HG03469 (cell line): ENCODE data around the gene FSIP1.

Source experiments
- ATAC-seq: cut with Tn5 transposase; IDR thresholded peaks from one replicate; pipeline ENCODE4 v1.9.1; 2021; ENCODE audit warnings: mild to moderate bottlenecking, moderate library complexity, moderate number of reproducible peaks; ENCODE audit not compliant: unreplicated experiment

FSIP1 gene

GRCh38 chr15:39586387-39587095 lies 196.1 kb downstream of the FSIP1 start:
- no peak for ATAC-seq

GRCh38 chr15:39585871-39586301 lies 196.8 kb downstream of the FSIP1 start:
- ATAC-seq, result no peak

DNA sequence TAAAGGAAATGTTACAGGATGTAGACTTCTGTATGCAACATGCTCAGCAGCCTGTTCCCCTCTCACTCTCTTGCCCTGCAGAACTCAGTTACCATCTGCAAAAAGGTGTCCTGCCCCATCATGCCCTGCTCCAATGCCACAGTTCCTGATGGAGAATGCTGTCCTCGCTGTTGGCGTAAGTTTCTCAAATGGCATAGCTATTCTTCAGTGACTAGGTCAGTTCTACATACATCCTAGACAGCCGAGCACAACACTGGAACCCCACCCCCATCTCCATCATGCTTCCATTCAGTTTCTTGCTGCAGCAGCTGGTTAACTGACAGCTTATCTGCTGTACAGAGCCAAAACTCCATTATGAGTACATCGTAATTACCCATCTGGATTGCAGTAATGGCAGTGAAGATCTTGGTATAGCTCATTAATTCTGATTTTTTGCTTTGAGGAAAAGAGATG lies 197.2 kb downstream of the FSIP1 start:
- ATAC-seq, result no peak

GRCh38 chr15:39584662-39585388 lies 197.8 kb downstream of the FSIP1 start:
- no peak for ATAC-seq

GRCh38 chr15:39584266-39584659 lies 198.4 kb downstream of the FSIP1 start:
- ATAC-seq, result no peak

- ATAC-seq, result no peak
Measured at GRCh38 chr15:39583596-39584265, 198.9 kb downstream of the FSIP1 start.

GRCh38 chr15:39582977-39583595 lies 199.6 kb downstream of the FSIP1 start:
- ATAC-seq, result no peak

DNA sequence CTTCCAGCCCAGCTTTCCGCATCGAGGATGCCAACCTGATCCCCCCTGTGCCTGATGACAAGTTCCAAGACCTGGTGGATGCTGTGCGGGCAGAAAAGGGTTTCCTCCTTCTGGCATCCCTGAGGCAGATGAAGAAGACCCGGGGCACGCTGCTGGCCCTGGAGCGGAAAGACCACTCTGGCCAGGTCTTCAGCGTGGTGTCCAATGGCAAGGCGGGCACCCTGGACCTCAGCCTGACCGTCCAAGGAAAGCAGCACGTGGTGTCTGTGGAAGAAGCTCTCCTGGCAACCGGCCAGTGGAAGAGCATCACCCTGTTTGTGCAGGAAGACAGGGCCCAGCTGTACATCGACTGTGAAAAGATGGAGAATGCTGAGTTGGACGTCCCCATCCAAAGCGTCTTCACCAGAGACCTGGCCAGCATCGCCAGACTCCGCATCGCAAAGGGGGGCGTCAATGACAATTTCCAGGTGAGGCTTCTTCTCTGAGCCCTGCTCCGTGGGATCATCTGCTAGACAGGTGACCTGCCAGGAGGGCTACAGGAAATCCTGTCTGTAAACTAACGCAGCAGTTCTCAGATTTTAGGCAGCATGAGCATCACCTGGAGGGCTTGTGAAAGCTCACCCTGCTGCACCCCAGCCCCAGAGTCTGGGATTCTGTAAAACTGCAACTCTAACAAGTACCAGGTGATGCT lies 200.2 kb downstream of the FSIP1 start:
- ATAC-seq, result no peak

DNA sequence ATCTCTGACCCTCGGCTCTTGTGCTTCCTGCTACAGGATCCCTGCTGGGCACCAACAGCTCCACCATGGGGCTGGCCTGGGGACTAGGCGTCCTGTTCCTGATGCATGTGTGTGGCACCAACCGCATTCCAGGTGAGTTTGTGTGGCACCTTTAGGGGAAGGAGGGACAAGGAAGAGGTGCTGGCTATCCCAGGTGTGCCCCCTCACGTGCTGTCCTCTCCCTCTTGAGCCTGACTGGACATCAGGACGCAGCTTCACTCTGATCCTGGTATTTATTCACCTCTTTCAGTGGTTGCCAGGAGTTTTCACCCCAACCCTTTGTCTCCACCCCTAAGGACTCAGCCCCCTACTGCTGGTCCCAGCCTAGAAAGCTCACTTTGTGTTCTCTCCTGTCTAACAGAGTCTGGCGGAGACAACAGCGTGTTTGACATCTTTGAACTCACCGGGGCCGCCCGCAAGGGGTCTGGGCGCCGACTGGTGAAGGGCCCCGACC lies 200.8 kb downstream of the FSIP1 start:
- ATAC-seq, result no peak

GRCh38 chr15:39581242-39581792 lies 201.3 kb downstream of the FSIP1 start:
- no peak for ATAC-seq

- ATAC-seq, result no peak
Measured at GRCh38 chr15:39580485-39581241, 202.0 kb downstream of the FSIP1 start, which contains the start of gene THBS1. THBS1 (plus strand) TSS chr15:39581079; CDS start chr15:39581858, 779 bp downstream.

- ATAC-seq, result peak; percentile 71
Measured at GRCh38 chr15:39580117-39580484, 202.5 kb downstream of the FSIP1 start.

DNA sequence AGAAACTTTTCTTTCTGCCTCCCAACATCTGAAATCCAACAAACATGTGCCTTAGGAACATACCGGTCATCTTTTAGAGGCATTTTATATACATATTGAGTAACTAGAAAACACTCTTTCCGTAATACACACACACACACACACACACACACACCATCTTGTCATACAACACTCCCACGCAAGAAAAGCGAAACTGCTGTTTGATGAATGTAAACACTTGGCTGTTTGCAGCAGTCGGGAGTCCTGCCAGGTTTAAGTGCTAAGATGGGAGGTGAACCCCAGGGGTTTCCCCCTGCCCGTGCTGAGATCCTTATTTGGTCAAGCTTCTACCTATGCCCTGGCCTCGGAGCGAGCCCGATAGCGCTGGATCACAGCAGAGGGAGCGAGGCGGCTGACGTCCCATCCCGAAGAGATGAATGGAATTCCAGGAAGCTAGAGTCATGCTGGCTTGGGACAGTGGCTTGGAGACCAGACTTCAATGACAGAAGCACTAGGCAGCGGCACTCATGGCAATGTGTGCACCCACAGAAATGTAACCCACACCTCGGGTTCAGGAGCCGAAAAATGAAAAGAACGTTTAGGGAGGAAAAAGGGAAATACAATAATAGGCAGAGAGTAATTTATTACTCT lies 203.0 kb downstream of the FSIP1 start:
- ATAC-seq, result no peak

DNA sequence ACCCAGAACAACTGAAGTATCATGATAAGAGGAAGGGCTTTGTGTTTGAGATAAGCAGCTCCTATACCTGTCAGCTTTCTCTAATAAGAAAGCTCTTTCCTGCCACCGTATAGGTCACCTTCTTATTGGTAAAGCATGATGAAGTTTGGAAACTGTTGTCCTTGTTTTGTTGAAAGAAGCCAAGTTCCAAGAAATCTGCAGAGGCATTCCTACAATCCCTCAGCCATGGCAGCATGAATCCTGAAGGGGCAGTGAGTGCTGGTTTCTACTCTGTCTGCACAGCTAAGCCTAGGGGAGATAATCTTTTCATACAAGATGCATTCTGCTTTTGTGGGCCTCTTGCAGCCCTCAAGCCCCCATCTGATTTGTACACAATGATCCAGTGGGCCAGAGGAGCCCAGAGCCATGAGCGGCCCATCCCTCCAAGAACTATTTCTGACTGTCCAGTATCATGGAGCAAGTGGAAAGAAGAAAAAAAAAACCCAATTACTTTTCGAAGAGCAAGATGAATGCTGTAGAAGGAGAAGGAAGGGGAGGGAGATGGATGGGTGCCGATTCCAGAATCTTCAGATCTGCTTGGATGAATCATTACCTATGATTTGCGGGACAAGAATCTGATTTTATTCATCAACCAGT lies 203.7 kb downstream of the FSIP1 start:
- no peak for ATAC-seq

DNA sequence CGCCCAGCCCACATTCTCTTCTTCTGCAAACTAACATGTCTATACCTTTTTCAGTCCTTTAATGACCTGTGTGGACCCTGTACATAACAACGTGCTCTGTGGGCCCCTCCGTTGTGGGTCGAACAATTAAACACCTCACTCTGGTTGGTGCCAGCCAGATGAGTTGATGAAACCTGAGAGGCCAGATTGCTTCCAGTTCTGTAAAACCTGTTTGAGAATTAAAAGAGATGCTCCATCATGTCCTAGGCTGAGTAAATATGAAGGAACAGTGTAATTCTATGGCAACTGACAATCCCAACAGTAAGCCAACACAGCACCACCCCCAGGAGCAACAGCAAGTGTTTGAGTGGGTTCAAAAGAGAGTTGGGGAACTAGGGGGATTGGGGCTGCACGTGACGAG lies 207.5 kb downstream of the FSIP1 start:
- ATAC-seq, result no peak

GRCh38 chr15:39574427-39574826 lies 208.2 kb downstream of the FSIP1 start:
- no peak for ATAC-seq

- no peak for ATAC-seq
Measured at GRCh38 chr15:39573844-39574243, 208.8 kb downstream of the FSIP1 start.

DNA sequence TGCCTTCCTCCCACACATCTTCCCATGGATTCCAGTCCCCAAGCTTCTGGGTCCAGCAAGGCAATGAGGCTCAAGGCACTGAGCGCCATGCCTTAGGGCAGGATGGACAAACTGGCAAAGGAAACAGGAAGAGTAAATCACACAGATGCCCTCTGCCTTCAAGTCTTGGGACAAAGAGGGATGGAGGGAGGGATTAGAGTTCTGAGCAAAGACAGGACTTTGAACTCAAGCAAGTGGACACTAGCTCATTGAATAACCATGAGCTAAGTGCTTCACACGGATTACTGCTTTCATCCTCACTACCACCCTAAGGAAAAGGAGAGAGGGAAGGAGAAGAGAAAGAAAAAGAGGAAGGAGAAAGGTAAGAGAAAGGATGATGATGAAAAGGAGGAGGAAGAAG lies 209.4 kb downstream of the FSIP1 start:
- no peak for ATAC-seq

DNA sequence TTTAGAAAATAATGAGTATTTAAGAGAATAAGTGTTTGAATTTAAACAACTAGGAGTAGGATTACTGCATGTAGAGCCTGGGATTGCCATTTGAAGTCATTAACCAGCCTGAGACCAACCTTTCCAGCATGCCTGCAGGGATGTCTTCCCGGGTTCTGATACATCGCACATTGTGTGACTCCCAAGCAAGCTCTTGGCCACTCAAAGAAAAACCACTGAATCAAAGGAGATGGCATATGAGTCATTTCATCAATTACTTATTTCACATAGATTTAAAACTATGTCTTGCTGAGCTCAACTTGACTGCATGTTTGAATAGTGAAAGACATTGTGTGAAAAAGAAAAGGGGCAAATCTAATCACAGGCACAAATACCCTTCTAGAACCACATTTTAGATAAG lies 216.8 kb downstream of the FSIP1 start:
- no peak for ATAC-seq
